Measurements from ENCODE around the gene TMEM88. TPM values are rescaled to one million over a fixed set of nuclear protein-coding genes. Genes with fewer than 3 reads are reported as not detected.
A peak's percentile ranks its signal among the peaks of the same experiment; 100 is the strongest.

The TMEM88 gene
- total and polyA plus RNA-seq, 2 of the 13 experiments (the other 11 are each of a cell fraction or from before 2014, with no cell fraction given) = 0.31 to 0.66 TPM

GRCh38 chr17:7834957-7835813 lies 19.7 kb upstream of the TMEM88 start (continued):
- TF ChIP-seq ZHX2 (IDR thresholded peaks at IDR 0.05; ENCODE audit: low read depth) (no peak), ZHX2 (CRISPR knock-in tag; IDR thresholded peaks at IDR 0.05; ENCODE audit: borderline replicate concordance) (0 out of 2 replicates have a peak, but pooled peaks have one; percentile 22), SKIL (CRISPR knock-in tag; IDR thresholded peaks at IDR 0.05; ENCODE audit: borderline replicate concordance) (peak; percentile 79), HIVEP1 (CRISPR knock-in tag; IDR thresholded peaks at IDR 0.05) (peak; percentile 83; the same call in 1 of the 2 replicates), SMARCC2 (IDR thresholded peaks at IDR 0.05) (no peak), ZNF746 (CRISPR knock-in tag; IDR thresholded peaks at IDR 0.05) (no peak), ZNF605 (CRISPR knock-in tag; IDR thresholded peaks at IDR 0.05) (peak; percentile 17; the same call in 1 of the 2 replicates), ZNF7 (CRISPR knock-in tag; IDR thresholded peaks at IDR 0.05) (no peak), DPF2 (CRISPR knock-in tag; IDR thresholded peaks at IDR 0.05; ENCODE audit: borderline replicate concordance, low read depth) (no peak), TCF7 (IDR thresholded peaks at IDR 0.05; ENCODE audit: low read depth) (no peak), ZNF776 (CRISPR knock-in tag; IDR thresholded peaks at IDR 0.05) (no peak), ZGPAT (CRISPR knock-in tag; IDR thresholded peaks at IDR 0.05) (peak; percentile 34; the same call in 1 of the 2 replicates)
- TF ChIP-seq, protein P1, sequence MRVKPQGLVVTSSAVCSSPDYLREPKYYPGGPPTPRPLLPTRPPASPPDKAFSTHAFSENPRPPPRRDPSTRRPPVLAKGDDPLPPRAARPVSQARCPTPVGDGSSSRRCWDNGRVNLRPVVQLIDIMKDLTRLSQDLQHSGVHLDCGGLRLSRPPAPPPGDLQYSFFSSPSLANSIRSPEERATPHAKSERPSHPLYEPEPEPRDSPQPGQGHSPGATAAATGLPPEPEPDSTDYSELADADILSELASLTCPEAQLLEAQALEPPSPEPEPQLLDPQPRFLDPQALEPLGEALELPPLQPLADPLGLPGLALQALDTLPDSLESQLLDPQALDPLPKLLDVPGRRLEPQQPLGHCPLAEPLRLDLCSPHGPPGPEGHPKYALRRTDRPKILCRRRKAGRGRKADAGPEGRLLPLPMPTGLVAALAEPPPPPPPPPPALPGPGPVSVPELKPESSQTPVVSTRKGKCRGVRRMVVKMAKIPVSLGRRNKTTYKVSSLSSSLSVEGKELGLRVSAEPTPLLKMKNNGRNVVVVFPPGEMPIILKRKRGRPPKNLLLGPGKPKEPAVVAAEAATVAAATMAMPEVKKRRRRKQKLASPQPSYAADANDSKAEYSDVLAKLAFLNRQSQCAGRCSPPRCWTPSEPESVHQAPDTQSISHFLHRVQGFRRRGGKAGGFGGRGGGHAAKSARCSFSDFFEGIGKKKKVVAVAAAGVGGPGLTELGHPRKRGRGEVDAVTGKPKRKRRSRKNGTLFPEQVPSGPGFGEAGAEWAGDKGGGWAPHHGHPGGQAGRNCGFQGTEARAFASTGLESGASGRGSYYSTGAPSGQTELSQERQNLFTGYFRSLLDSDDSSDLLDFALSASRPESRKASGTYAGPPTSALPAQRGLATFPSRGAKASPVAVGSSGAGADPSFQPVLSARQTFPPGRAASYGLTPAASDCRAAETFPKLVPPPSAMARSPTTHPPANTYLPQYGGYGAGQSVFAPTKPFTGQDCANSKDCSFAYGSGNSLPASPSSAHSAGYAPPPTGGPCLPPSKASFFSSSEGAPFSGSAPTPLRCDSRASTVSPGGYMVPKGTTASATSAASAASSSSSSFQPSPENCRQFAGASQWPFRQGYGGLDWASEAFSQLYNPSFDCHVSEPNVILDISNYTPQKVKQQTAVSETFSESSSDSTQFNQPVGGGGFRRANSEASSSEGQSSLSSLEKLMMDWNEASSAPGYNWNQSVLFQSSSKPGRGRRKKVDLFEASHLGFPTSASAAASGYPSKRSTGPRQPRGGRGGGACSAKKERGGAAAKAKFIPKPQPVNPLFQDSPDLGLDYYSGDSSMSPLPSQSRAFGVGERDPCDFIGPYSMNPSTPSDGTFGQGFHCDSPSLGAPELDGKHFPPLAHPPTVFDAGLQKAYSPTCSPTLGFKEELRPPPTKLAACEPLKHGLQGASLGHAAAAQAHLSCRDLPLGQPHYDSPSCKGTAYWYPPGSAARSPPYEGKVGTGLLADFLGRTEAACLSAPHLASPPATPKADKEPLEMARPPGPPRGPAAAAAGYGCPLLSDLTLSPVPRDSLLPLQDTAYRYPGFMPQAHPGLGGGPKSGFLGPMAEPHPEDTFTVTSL (CRISPR knock-in tag; IDR thresholded peaks at IDR 0.05; ENCODE audit: borderline replicate concordance) = no peak

Measured in HepG2 (cell line).